GM12878 (cell line): ENCODE results near the gene HMCN1. TPM values are rescaled to one million over a fixed set of nuclear protein-coding genes. Genes with fewer than 3 reads are reported as not detected.

Source experiments
- ATAC-seq: fragments of 200-7000 bp; cut with Tn5 transposase; 3 replicates; pipeline ENCODE4 v1.9.1; 2020; ENCODE audit warnings: mild to moderate bottlenecking, moderate library complexity
- BruUV-seq: library from RNA; stranded (reverse); fragments of 400-500 nt; replicated peaks from 2 replicates; lab custom pipeline; 2021; lab: Mats Ljungman, UMichigan
- CTCF ChIA-PET: fragments of 300-600 bp; sonication (Branson Sonifier 250); formaldehyde crosslinking; extraction: SDS; loops from one replicate; lab custom pipeline; 2021; ENCODE audit warnings: inconsistent platforms; lab: Yijun Ruan, JAX
- POLR2A ChIA-PET: fragments of 350-600 bp; formaldehyde crosslinking; extraction: SDS; loops from one replicate; lab custom pipeline; 2021; ENCODE audit warnings: inconsistent platforms; lab: Charles Lee
- RAD21 ChIA-PET: fragments of 300-600 bp; sonication (Branson Sonifier 250); formaldehyde crosslinking; loops from one replicate; lab custom pipeline; 2023; ENCODE audit warnings: antibody characterized with exemption; ENCODE audit not compliant: unreplicated experiment; lab: Charles Lee
- SMC1A ChIA-PET: fragments of 300-600 bp; sonication (Branson Sonifier 250); formaldehyde crosslinking; loops from one replicate; lab custom pipeline; 2023; ENCODE audit not compliant: unreplicated experiment, uncharacterized antibody; lab: Charles Lee
- DNase-seq: peaks from one replicate; pipeline ENCODE4 v3.0.0-alpha.2; 2011; ENCODE audit warnings: low read depth, low spot score
- FAIRE-seq: peaks from 3 replicates; lab custom pipeline; 2011; peaks lifted over from hg19 to GRCh38; lab: Jason Lieb, UNC
- H2AFZ ChIP-seq: 2 replicates; pipeline ENCODE4 v1.6.0; 2011; ENCODE audit warnings: low read depth, low read length, control low read depth; ENCODE audit not compliant: control insufficient read depth
- H3K27ac ChIP-seq: 2 replicates; pipeline ENCODE4 v1.5.1; 2011; ENCODE audit warnings: control low read depth; ENCODE audit not compliant: control insufficient read depth, insufficient read depth
- H3K27me3 ChIP-seq, 2 experiments: replicated peaks in 1 of 2; 2 replicates each; pipeline versions ENCODE4 v1.6.0 to v1.6.1; 2011; ENCODE audit warnings: low read length in 1 of 2; ENCODE audit not compliant: control insufficient read depth in 2 of 2, insufficient read depth in 2 of 2
- H3K36me3 ChIP-seq, 2 experiments: 2 replicates each; pipeline ENCODE4 v1.5.1; 2011; ENCODE audit warnings: low read length in 1 of 2; ENCODE audit not compliant: control insufficient read depth in 2 of 2, insufficient read depth in 2 of 2
- H3K4me1 ChIP-seq: 2 replicates; pipeline ENCODE4 v1.6.1; 2011; ENCODE audit warnings: mild to moderate bottlenecking, low read length, moderate library complexity, mixed read lengths; ENCODE audit not compliant: control insufficient read depth, insufficient read depth
- H3K4me2 ChIP-seq: 2 replicates; pipeline ENCODE4 v1.6.0; 2011; ENCODE audit warnings: control low read depth; ENCODE audit not compliant: control insufficient read depth, insufficient read depth
- H3K4me3 ChIP-seq: fragments of 200-600 bp; sonication (generic); 2 replicates; pipeline ENCODE4 v1.5.1; 2016
- H3K79me2 ChIP-seq: 2 replicates; pipeline ENCODE4 v1.6.0; 2011; ENCODE audit warnings: low read length; ENCODE audit not compliant: control insufficient read depth, insufficient read depth
- H3K9ac ChIP-seq: 2 replicates; pipeline ENCODE4 v1.8.0; 2011; ENCODE audit warnings: low read length, control low read depth, mixed read lengths; ENCODE audit not compliant: control insufficient read depth, insufficient read depth
- H3K9me3 ChIP-seq: replicated peaks from 3 replicates; pipeline ENCODE4 v1.5.1; 2011; ENCODE audit warnings: mild to moderate bottlenecking, low read length; ENCODE audit not compliant: control insufficient read depth, insufficient read depth
- H4K20me1 ChIP-seq: 2 replicates; pipeline ENCODE4 v1.6.0; 2011; ENCODE audit not compliant: control insufficient read depth, insufficient read depth
- CBFB ChIP-seq: IDR thresholded peaks from 2 replicates; pipeline ENCODE4 v1.6.1; 2016; ENCODE audit warnings: antibody characterized with exemption, low read depth
- FOS ChIP-seq: IDR thresholded peaks from 3 replicates; pipeline ENCODE4 v1.6.1; 2011; ENCODE audit warnings: borderline replicate concordance; ENCODE audit not compliant: insufficient read length; ENCODE audit errors: extremely low read depth
- IKZF2 ChIP-seq, 2 experiments: fragments of 450-650 bp; IDR thresholded peaks; 2 replicates each; pipeline ENCODE4 v1.6.1; 2017; ENCODE audit warnings: mild to moderate bottlenecking in 2 of 2, moderate library complexity in 2 of 2
- IRF3 ChIP-seq: fragments of 450-650 bp; IDR thresholded peaks from 2 replicates; pipeline ENCODE4 v1.6.1; 2014; ENCODE audit warnings: mild to moderate bottlenecking
- MEF2B ChIP-seq: fragments of 450-650 bp; IDR thresholded peaks from 2 replicates; pipeline ENCODE4 v1.6.1; 2018; ENCODE audit warnings: mild to moderate bottlenecking, moderate library complexity; ENCODE audit not compliant: partially characterized antibody, poor library complexity, severe bottlenecking
- MLLT1 ChIP-seq: fragments of 450-650 bp; IDR thresholded peaks from 2 replicates; pipeline ENCODE4 v1.6.1; 2016; ENCODE audit warnings: mild to moderate bottlenecking
- NFYA ChIP-seq: IDR thresholded peaks from 2 replicates; pipeline ENCODE4 v1.6.1; 2011; ENCODE audit warnings: low read depth, mild to moderate bottlenecking, low read length, improper control_type of control experiment, borderline replicate concordance
- WGBS: methylation state at CpG from one replicate; pipeline ENCODE4 v1.1.6; 2016; ENCODE audit warnings: low lambda C conversion rate; ENCODE audit not compliant: insufficient replicate concordance, insufficient coverage; ENCODE audit errors: missing lambda C conversion rate; 5-methylcytosine and 5-hydroxymethylcytosine counted together
- in situ Hi-C: fragments of 300-500 bp; cut with MboI; formaldehyde crosslinking; loops from 9 replicates; pipeline ENCODE4 v1.14.3; 2018; ENCODE audit warnings: mixed read lengths
- intact Hi-C: fragments of 100-400 bp; cut with micrococcal nuclease; formaldehyde crosslinking; loops from one replicate; pipeline ENCODE4 v1.14.2; 2022; ENCODE audit not compliant: unreplicated experiment
- polyA plus RNA-seq, 11 experiments: library from polyadenylated mRNA; depleted of rRNA in 4 of 11; unstranded in 6 of 11; stranded (reverse) in 5 of 11; fragments of >200 nt; fragmentation: Nextera tagmentation in 4 of 11; fragmentation: Illumina TruSeq in 1 of 11; extraction: Ambion mirVana in 4 of 11; extraction: Trizol in 1 of 11; gene quantifications; 1 replicate in 1 of 11; 2 replicates in 10 of 11; pipeline versions ENCODE4 v1.2.1 to v1.2.3, GENCODE V29; 2011 to 2016; ENCODE audit warnings: inconsistent platforms in 2 of 11, missing spikeins in 2 of 11, low read depth in 1 of 11
- total RNA-seq, 4 experiments: library from RNA; depleted of rRNA in 3 of 4; stranded (reverse); fragments of >200 nt in 3 of 4; fragmentation: Illumina TruSeq in 1 of 4; extraction: Trizol in 1 of 4; gene quantifications; 2 replicates each; pipeline versions ENCODE4 v1.2.1 to v1.2.3, GENCODE V29; 2013 to 2021

HMCN1 gene
- total and polyA plus RNA-seq, 10 of the 15 experiments (the other 5 are each of a cell fraction or from before 2014, with no cell fraction given), result under 0.01 to 0.07 TPM; not detected in 8

- TF ChIP-seq MLLT1, result no peak
- TF ChIP-seq FOS, result no peak
- TF ChIP-seq NFYA, result no peak
- no peak for TF ChIP-seq CBFB
These were observed 240.4 kb downstream of the HMCN1 start (continued) for GRCh38 chr1:185974367-185975170.

GRCh38 chr1:185980891-185981290 lies 246.7 kb downstream of the HMCN1 start:
- DNase-seq (no peak), ATAC-seq (no peak), FAIRE-seq (no peak)
- Histone ChIP-seq H3K4me3 (no peak overlapping the region), H2AFZ (no peak overlapping the region), H3K4me1 (no peaks in the 10 kb centered on the region), H3K36me3 (no peaks in the 10 kb centered on the region), H3K9me3 (no peaks in the 10 kb centered on the region), H3K79me2 (no peaks in the 10 kb centered on the region), H3K4me2 (no peak overlapping the region), H3K27me3 (no peaks in the 10 kb centered on the region), H3K27ac (no peak overlapping the region), H4K20me1 (no peaks in the 10 kb centered on the region), H3K9ac (no peak overlapping the region)
- TF ChIP-seq MEF2B, result no peak
- no peak for TF ChIP-seq IRF3
- no peak for TF ChIP-seq IKZF2 (IDR thresholded peaks at IDR 0.05)
- intact Hi-C loops (no loop called here), in situ Hi-C loops (no loop called here)
- WGBS, result 11% methylated on average over 1 of the region's 1 CpG
- ChIA-PET RAD21 (no interaction called here), POLR2A (no interaction called here), SMC1A (no interaction called here), CTCF (no interaction called here)
- BruUV-seq, result no TSS peak
